GM12878 (cell line): ENCODE measurements around the gene CNTD1.

Experiments
- CTCF ChIP-seq, 3 experiments: IDR thresholded peaks in 2 of 3; conservative IDR thresholded peaks in 1 of 3; 2 replicates each; pipeline ENCODE4 v1.5.1; 2011; ENCODE audit warnings: low read depth in 3 of 3, low read length in 3 of 3, mild to moderate bottlenecking in 3 of 3, control low read depth in 2 of 3, moderate library complexity in 2 of 3, inconsistent platforms in 1 of 3, mixed read lengths in 1 of 3; ENCODE audit not compliant: control insufficient read depth in 2 of 3, insufficient read depth in 1 of 3; ENCODE audit errors: extremely low read depth in 1 of 3
- GABPA ChIP-seq: IDR thresholded peaks from 2 replicates; pipeline ENCODE4 v1.6.1; 2014; ENCODE audit warnings: antibody characterized with exemption, low read depth, mild to moderate bottlenecking, inconsistent platforms
- HDAC6 ChIP-seq: fragments of 200-600 bp; sonication (generic); IDR thresholded peaks from one replicate; pipeline ENCODE4 v1.8.0; 2017; ENCODE audit warnings: antibody characterized with exemption; ENCODE audit not compliant: unreplicated experiment
- TAF1 ChIP-seq: IDR thresholded peaks from 2 replicates; pipeline ENCODE4 v1.6.1; 2011; ENCODE audit warnings: mild to moderate bottlenecking, low read depth, low read length, borderline replicate concordance
- ZBTB33 ChIP-seq: fragments of 450-650 bp; IDR thresholded peaks from 2 replicates; pipeline ENCODE4 v1.6.1; 2017; ENCODE audit warnings: mild to moderate bottlenecking

GRCh38 chr17:42772945-42773289, 25.7 kb upstream of the CNTD1 start:
- TF ChIP-seq GABPA (no peak), ZBTB33 (no peak), TAF1 (no peak), CTCF (IDR thresholded peaks at IDR 0.05 in 2 of 3, conservative IDR thresholded peaks at IDR 0.05 in 1 of 3; ENCODE audit: control insufficient read depth in 2 of 3, extremely low read depth in 1 of 3, insufficient read depth in 1 of 3, low read depth in 3 of 3, low read length in 3 of 3) (no peak), HDAC6 (no peak)
